Peyer's patch (tissue), 4 donors: ENCODE results near the gene SEMA5B.

ENCODE experiments used
- POLR2A ChIP-seq, 2 donors: fragments of 450-650 bp; IDR thresholded peaks; one replicate each; pipeline ENCODE4 v1.5.1; 2017; ENCODE audit warnings: antibody characterized with exemption in 2 of 2, mild to moderate bottlenecking in 2 of 2, moderate library complexity in 2 of 2
- TF ChIP-seq, protein P1 (sequence below), 6 experiments: fragments of 450-650 bp in 4 of 6; fragments of 200-600 bp in 2 of 6; sonication (generic) in 1 of 6; IDR thresholded peaks; one replicate each; pipeline ENCODE4 v1.5.1; 2017 to 2019; ENCODE audit warnings: antibody characterized with exemption in 6 of 6, mild to moderate bottlenecking in 3 of 6, moderate library complexity in 1 of 6

DNA sequence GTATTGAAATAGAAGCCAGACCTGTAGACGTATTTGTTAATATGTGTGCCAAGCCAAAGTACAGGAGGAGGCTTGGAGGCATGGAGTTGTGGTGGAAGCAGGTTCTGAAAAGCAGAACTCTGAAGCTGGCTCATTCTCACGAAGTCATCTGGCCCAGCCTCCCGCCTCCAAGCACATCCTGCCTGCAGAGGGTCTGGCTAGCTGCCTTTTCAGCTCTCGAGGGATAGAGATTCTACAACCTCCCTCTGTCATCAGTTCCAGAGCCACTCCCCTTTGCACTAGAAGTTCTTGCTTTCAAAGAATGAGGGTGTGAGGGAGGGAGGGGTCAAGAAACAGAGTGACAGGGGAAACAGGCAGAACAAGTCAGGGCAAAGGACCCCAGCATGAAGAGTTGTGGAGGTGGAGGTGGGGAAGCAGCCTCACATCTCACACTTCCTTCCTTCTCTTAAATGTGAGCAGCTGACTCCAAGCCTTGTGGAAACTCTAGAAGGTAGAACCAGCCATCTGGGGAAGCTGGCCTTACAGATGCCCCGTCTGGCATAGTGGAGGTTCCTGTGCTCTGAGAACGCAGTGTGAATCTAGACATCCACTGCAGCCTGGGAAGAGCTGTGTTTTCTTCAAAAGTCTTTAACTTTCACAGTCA, 137.4 kb downstream of the SEMA5B start:
- TF ChIP-seq, protein P1, sequence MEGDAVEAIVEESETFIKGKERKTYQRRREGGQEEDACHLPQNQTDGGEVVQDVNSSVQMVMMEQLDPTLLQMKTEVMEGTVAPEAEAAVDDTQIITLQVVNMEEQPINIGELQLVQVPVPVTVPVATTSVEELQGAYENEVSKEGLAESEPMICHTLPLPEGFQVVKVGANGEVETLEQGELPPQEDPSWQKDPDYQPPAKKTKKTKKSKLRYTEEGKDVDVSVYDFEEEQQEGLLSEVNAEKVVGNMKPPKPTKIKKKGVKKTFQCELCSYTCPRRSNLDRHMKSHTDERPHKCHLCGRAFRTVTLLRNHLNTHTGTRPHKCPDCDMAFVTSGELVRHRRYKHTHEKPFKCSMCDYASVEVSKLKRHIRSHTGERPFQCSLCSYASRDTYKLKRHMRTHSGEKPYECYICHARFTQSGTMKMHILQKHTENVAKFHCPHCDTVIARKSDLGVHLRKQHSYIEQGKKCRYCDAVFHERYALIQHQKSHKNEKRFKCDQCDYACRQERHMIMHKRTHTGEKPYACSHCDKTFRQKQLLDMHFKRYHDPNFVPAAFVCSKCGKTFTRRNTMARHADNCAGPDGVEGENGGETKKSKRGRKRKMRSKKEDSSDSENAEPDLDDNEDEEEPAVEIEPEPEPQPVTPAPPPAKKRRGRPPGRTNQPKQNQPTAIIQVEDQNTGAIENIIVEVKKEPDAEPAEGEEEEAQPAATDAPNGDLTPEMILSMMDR (IDR thresholded peaks at IDR 0.05), result no peak
- TF ChIP-seq POLR2A (IDR thresholded peaks at IDR 0.05), result no peak
